ENCODE results near the gene DNAH7.
"Not testable (repeated sequence)": the region's sequence is repeated elsewhere in the genome, so short reads cannot be mapped to it uniquely, and the experiment has no call there.

DNAH7 gene

GRCh38 chr2:196068271-196069209, at the start of gene DNAH7:
TSS of gene DNAH7 (minus strand) at chr2:196068837. CDS start at chr2:196068711, 126 bp downstream.
- DNase-seq: peak; percentile 82

GRCh38 chr2:196117214-196117705, 48.6 kb upstream of the DNAH7 start:
- DNase-seq: no peak

GRCh38 chr2:196113061-196113974, 44.7 kb upstream of the DNAH7 start:
- DNase-seq: no peak

GRCh38 chr2:196112418-196113034, 43.9 kb upstream of the DNAH7 start:
- no peak for DNase-seq

- DNase-seq: no peak
Observed at GRCh38 chr2:196108604-196109003, 40.0 kb upstream of the DNAH7 start.

- no peak for DNase-seq
Observed at GRCh38 chr2:196105951-196106350, 37.3 kb upstream of the DNAH7 start.

GRCh38 chr2:196104066-196104465, 35.4 kb upstream of the DNAH7 start:
- DNase-seq: no peak

- DNase-seq: no peak
Observed at GRCh38 chr2:196103626-196104025, 35.0 kb upstream of the DNAH7 start.

GRCh38 chr2:196101325-196101991, 32.8 kb upstream of the DNAH7 start:
- no peak for DNase-seq

GRCh38 chr2:196099916-196100315, 31.3 kb upstream of the DNAH7 start:
- DNase-seq: no peak

- DNase-seq: no peak
Observed at GRCh38 chr2:196097864-196098660, 29.4 kb upstream of the DNAH7 start.

- no peak for DNase-seq
Observed at GRCh38 chr2:196096982-196097745, 28.5 kb upstream of the DNAH7 start.

- no peak for DNase-seq
Observed at GRCh38 chr2:196096264-196096663, 27.6 kb upstream of the DNAH7 start.

GRCh38 chr2:196089448-196089847, 20.8 kb upstream of the DNAH7 start:
- DNase-seq: not testable (repeated sequence)

GRCh38 chr2:196088203-196088602, 19.6 kb upstream of the DNAH7 start:
- DNase-seq: no peak

GRCh38 chr2:196086517-196087368, 18.1 kb upstream of the DNAH7 start:
- no peak for DNase-seq

- no peak for DNase-seq
Observed at GRCh38 chr2:196083601-196084000, 15.0 kb upstream of the DNAH7 start.

- no peak for DNase-seq
Observed at GRCh38 chr2:196080526-196080925, 11.9 kb upstream of the DNAH7 start.

GRCh38 chr2:196079052-196079451, 10.4 kb upstream of the DNAH7 start:
- no peak for DNase-seq

GRCh38 chr2:196077821-196078220, 9.2 kb upstream of the DNAH7 start:
- DNase-seq: no peak

Data from NCI-H1694 (cell line).